ENCODE results near the gene ANKS1B. TPM values are rescaled to one million over a fixed set of nuclear protein-coding genes. Genes with fewer than 3 reads are reported as not detected.

The ANKS1B gene
- total RNA-seq, 1 donor from 2014 or later, result 2.4 TPM

- no peaks in the 10 kb centered on the region for H3K36me3 ChIP-seq (ENCODE audit: insufficient read depth, low read length)
- TF ChIP-seq EZH2 (IDR thresholded peaks at IDR 0.05; ENCODE audit: insufficient read depth, low read length), result no peak
- TF ChIP-seq, protein P1, sequence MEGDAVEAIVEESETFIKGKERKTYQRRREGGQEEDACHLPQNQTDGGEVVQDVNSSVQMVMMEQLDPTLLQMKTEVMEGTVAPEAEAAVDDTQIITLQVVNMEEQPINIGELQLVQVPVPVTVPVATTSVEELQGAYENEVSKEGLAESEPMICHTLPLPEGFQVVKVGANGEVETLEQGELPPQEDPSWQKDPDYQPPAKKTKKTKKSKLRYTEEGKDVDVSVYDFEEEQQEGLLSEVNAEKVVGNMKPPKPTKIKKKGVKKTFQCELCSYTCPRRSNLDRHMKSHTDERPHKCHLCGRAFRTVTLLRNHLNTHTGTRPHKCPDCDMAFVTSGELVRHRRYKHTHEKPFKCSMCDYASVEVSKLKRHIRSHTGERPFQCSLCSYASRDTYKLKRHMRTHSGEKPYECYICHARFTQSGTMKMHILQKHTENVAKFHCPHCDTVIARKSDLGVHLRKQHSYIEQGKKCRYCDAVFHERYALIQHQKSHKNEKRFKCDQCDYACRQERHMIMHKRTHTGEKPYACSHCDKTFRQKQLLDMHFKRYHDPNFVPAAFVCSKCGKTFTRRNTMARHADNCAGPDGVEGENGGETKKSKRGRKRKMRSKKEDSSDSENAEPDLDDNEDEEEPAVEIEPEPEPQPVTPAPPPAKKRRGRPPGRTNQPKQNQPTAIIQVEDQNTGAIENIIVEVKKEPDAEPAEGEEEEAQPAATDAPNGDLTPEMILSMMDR (IDR thresholded peaks at IDR 0.05; ENCODE audit: insufficient read depth, low read depth, low read length), result no peak
- Mint-ChIP-seq H3K9me3 (ENCODE audit: unreplicated experiment) (peaks cover 2% of the 10 kb centered on the region), H3K27ac (ENCODE audit: unreplicated experiment) (no peak overlapping the region), H3K4me3 (ENCODE audit: unreplicated experiment) (no peak overlapping the region), H3K36me3 (ENCODE audit: low read depth, unreplicated experiment) (no peaks in the 10 kb centered on the region), H3K27me3 (ENCODE audit: low read depth, unreplicated experiment) (no peaks in the 10 kb centered on the region), H3K4me1 (ENCODE audit: low read depth, unreplicated experiment) (no peaks in the 10 kb centered on the region)
- no peak overlapping the region for H3K4me2 ChIP-seq (ENCODE audit: low read length)
- no peaks in the 10 kb centered on the region for H3K9me3 ChIP-seq (ENCODE audit: insufficient read depth, low read depth, low read length)
- H3K4me3 ChIP-seq (ENCODE audit: insufficient read depth, low read depth, low read length), result no peak overlapping the region
- no peak overlapping the region for H3K9ac ChIP-seq (ENCODE audit: low read length)
- DNase-seq (ENCODE audit: low read depth), result no peak
- H4K20me1 ChIP-seq (ENCODE audit: insufficient read depth, low read length), result no peaks in the 10 kb centered on the region
- no peak overlapping the region for H2AFZ ChIP-seq (ENCODE audit: low read depth, low read length)
- H3K27me3 ChIP-seq (ENCODE audit: insufficient read depth, low read length), result peaks cover 3% of the 10 kb centered on the region
- FAIRE-seq, result no peak
- H3K4me1 ChIP-seq (ENCODE audit: insufficient read depth, low read length), result peaks cover 2% of the 10 kb centered on the region
- H3K79me2 ChIP-seq (ENCODE audit: insufficient read depth, low read length), result no peaks in the 10 kb centered on the region
- H3K27ac ChIP-seq (ENCODE audit: low read depth, low read length), result no peak overlapping the region
Observed at GRCh38 chr12:99920353-99920960, 64.3 kb downstream of the ANKS1B start.

DNA sequence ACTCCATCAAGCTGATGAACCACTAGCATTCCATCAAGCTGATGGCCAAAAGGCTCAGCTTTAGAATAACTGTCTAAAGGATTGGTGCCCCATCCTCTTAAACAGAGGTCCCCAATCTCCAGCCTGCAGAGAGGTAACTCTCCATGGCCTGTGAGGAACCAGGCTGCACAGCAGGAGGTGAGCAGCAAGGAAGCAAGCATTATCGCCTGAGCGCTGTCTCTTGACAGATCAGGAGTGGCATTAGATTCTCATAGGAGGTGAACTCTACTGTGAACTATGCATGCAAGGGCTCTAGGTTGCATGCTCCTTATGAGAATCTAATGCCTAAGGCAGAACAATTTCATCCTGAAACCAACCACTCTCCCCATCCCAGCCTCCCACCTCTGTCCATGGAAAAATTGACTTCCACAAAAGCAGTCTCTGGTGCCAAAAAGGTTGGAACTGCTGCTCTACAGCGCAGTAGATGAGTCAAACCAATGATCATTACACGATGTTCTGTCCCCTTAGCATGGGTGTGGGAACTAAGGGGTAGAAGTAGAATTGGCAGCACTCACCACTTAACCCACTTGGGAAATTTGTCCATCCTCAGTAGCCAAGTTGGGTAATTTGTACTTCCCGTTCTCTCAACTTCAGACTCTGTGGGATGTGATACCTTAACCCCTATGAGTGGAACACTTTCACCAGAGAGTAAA, 66.9 kb downstream of the ANKS1B start:
- Histone ChIP-seq H2AFZ (ENCODE audit: low read depth, low read length) (no peak overlapping the region), H3K36me3 (ENCODE audit: insufficient read depth, low read length) (no peaks in the 10 kb centered on the region), H3K27ac (ENCODE audit: low read depth, low read length) (no peak overlapping the region), H3K79me2 (ENCODE audit: insufficient read depth, low read length) (no peaks in the 10 kb centered on the region), H3K27me3 (ENCODE audit: insufficient read depth, low read length) (peaks cover 3% of the 10 kb centered on the region), H4K20me1 (ENCODE audit: insufficient read depth, low read length) (no peaks in the 10 kb centered on the region), H3K4me2 (ENCODE audit: low read length) (no peak overlapping the region), H3K9me3 (ENCODE audit: insufficient read depth, low read depth, low read length) (no peaks in the 10 kb centered on the region), H3K4me1 (ENCODE audit: insufficient read depth, low read length) (peaks cover 15% of the 10 kb centered on the region), H3K9ac (ENCODE audit: low read length) (no peak overlapping the region), H3K4me3 (ENCODE audit: insufficient read depth, low read depth, low read length) (no peak overlapping the region)
- Mint-ChIP-seq H3K4me1 (ENCODE audit: low read depth, unreplicated experiment) (no peaks in the 10 kb centered on the region), H3K9me3 (ENCODE audit: unreplicated experiment) (peaks cover 2% of the 10 kb centered on the region), H3K4me3 (ENCODE audit: unreplicated experiment) (no peak overlapping the region), H3K36me3 (ENCODE audit: low read depth, unreplicated experiment) (no peaks in the 10 kb centered on the region), H3K27me3 (ENCODE audit: low read depth, unreplicated experiment) (no peaks in the 10 kb centered on the region), H3K27ac (ENCODE audit: unreplicated experiment) (no peak overlapping the region)
- no peak for FAIRE-seq
- DNase-seq (ENCODE audit: low read depth), result no peak
- TF ChIP-seq, protein P1 (IDR thresholded peaks at IDR 0.05; ENCODE audit: insufficient read depth, low read depth, low read length), result no peak
- TF ChIP-seq EZH2 (IDR thresholded peaks at IDR 0.05; ENCODE audit: insufficient read depth, low read length), result no peak

GRCh38 chr12:99916555-99916954, 68.2 kb downstream of the ANKS1B start:
- Histone ChIP-seq H3K36me3 (ENCODE audit: insufficient read depth, low read length) (no peaks in the 10 kb centered on the region), H3K9me3 (ENCODE audit: insufficient read depth, low read depth, low read length) (no peaks in the 10 kb centered on the region), H3K27ac (ENCODE audit: low read depth, low read length) (peak overlapping the region; percentile 38), H3K9ac (ENCODE audit: low read length) (no peak overlapping the region), H2AFZ (ENCODE audit: low read depth, low read length) (no peak overlapping the region), H3K4me2 (ENCODE audit: low read length) (no peak overlapping the region), H3K79me2 (ENCODE audit: insufficient read depth, low read length) (no peaks in the 10 kb centered on the region), H3K27me3 (ENCODE audit: insufficient read depth, low read length) (peaks cover 3% of the 10 kb centered on the region), H4K20me1 (ENCODE audit: insufficient read depth, low read length) (no peaks in the 10 kb centered on the region), H3K4me1 (ENCODE audit: insufficient read depth, low read length) (peaks cover 15% of the 10 kb centered on the region), H3K4me3 (ENCODE audit: insufficient read depth, low read depth, low read length) (no peak overlapping the region)
- TF ChIP-seq, protein P1 (IDR thresholded peaks at IDR 0.05; ENCODE audit: insufficient read depth, low read depth, low read length), result no peak
- TF ChIP-seq EZH2 (IDR thresholded peaks at IDR 0.05; ENCODE audit: insufficient read depth, low read length), result no peak
- peaks cover 3% of the 10 kb centered on the region for H3K4me1 Mint-ChIP-seq (ENCODE audit: low read depth, unreplicated experiment)
- H3K4me3 Mint-ChIP-seq (ENCODE audit: unreplicated experiment), result no peak overlapping the region
- H3K27ac Mint-ChIP-seq (ENCODE audit: unreplicated experiment), result no peak overlapping the region
- peaks cover 2% of the 10 kb centered on the region for H3K9me3 Mint-ChIP-seq (ENCODE audit: unreplicated experiment)
- DNase-seq (ENCODE audit: low read depth), result no peak
- FAIRE-seq, result no peak
- no peaks in the 10 kb centered on the region for H3K36me3 Mint-ChIP-seq (ENCODE audit: low read depth, unreplicated experiment)
- H3K27me3 Mint-ChIP-seq (ENCODE audit: low read depth, unreplicated experiment), result no peaks in the 10 kb centered on the region
